ENCODE measurements around the gene MRPL43. TPM values are rescaled to one million over a fixed set of nuclear protein-coding genes. Genes with fewer than 3 reads are reported as not detected.

Gene MRPL43
- total RNA-seq, 1 donor from 2014 or later = 85.6 TPM

DNA sequence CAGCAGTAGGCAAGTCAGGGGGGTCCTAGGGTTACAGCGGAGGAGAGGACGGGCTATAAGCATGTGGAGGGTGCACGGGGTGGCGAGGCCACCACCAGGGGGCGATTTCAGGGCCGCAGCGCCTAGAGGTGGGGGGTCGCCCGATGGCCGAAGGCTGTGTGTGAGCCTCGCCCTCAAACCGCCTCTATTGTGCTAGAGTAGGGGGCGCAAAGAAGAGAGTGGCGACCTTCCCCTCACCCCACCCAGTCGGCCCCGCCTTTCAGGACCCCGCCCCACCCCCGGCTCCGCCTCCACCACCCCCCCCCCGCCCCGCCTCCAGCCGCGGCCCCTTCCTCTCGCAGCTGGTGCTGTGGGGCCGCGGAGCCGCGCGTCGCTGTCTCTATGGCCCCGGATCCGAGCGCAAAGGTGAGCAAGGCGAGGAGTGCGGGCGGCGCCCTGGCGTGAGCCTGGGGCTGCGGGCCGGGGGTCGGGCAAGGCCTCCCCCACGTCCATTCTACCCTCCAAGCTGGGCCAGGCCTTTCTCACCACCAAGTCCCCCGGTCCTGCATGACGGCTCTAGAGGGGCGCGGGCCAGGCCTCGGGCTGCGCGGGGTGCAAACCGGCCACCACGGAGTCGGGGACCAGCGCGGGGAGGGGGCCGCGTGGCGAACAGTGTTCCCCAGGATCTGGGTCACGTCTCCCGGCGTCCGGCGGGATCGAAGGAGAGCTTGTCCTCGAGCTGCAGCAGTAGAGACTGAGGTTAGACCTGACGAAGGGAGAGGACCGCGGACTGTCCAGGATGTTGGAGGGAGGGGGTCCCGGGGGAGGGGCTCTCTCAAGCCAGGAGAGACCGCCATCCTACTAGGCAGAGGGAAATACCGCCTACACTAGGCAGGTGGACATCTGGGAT is 17.9 kb downstream of the MRPL43 start, which contains the start of gene SEMA4G:
Gene SEMA4G (plus strand): TSS at position 318 of the 889 bp plus-strand sequence. CDS start 3,409 bp downstream, outside the sequence.
- DNase-seq (ENCODE audit: extremely low read depth, low read depth, low spot score) = no peak

DNA sequence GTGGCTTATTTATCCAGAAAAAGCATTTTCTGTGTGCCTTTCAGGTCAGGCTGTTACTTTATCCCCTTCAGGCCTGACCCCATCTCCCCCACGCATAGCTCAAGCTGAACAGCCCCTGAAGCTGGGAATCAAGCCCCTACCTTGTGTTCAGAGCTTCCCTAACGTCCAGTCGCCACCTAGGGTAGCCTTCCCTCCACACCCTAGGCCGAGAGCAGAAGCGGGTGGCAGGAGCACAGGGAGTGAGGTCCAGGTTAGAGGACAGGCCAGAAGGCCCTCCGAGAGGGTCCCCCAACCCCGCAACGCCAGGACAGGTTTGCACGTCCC is 18.5 kb downstream of the MRPL43 start:
- no peak for DNase-seq (ENCODE audit: extremely low read depth, low read depth, low spot score)

DNA sequence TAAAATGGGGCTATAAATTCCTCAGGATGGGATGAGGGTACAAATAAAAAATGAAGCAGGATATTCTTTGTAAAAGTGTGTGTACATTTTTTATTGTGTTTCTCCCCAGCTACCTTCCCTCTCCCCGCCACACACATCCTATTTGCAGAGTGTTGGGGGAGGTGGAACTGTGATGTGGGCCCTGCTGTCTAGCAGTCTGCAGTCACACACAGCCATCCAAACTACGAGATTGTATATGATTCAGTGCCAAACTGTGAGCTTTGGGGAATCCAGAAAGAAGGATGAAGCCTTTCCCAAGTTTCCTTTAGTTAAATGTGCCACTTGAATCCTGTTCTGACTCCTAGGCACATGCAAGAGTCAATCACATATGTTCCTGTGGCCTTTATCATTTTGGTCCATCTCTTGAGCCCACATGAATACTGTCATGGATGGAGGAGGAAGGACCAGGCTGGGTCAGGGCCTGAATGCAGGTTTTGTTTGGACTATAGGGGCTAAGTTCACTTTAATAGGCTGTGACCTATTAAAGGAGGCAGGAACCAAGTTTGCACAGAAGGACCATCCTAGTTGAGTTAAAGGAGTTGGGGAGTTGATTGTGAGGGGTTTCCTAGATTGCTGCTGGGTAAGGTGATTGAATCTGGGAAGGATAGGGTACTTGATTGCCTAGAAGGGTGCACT is 19.1 kb downstream of the MRPL43 start:
- no peak for DNase-seq (ENCODE audit: extremely low read depth, low read depth, low spot score)

- DNase-seq (ENCODE audit: extremely low read depth, low read depth, low spot score) = no peak
These were observed 20.0 kb downstream of the MRPL43 start for GRCh38 chr10:100967332-100967731.

DNA sequence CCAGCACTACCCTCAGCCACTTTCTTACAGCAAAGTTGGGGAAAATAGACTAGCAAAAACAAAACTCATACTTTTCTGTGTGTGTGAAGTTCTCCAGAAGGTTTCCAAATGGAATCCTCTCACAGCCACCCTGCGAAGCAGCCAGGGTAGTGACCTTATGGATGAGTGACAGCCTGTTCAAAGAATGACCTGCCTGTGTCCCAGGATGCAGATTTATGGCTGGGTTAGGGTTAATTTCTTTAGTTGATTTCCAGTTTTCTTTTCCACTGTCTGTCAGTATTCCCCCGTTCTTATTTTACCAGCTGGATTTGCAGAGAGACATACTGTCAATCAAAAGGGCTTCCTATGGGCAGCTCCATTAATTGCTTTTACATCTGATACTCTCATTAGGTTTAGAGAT is 20.4 kb downstream of the MRPL43 start:
- no peak for DNase-seq (ENCODE audit: extremely low read depth, low read depth, low spot score)

GRCh38 chr10:100965820-100966219 is 21.5 kb downstream of the MRPL43 start:
- no peak for DNase-seq (ENCODE audit: extremely low read depth, low read depth, low spot score)

- no peak for DNase-seq (ENCODE audit: extremely low read depth, low read depth, low spot score)
These were observed 23.5 kb downstream of the MRPL43 start for GRCh38 chr10:100963826-100964225.

GRCh38 chr10:100962351-100963080 is 24.8 kb downstream of the MRPL43 start:
- no peak for DNase-seq (ENCODE audit: extremely low read depth, low read depth, low spot score)

DNA sequence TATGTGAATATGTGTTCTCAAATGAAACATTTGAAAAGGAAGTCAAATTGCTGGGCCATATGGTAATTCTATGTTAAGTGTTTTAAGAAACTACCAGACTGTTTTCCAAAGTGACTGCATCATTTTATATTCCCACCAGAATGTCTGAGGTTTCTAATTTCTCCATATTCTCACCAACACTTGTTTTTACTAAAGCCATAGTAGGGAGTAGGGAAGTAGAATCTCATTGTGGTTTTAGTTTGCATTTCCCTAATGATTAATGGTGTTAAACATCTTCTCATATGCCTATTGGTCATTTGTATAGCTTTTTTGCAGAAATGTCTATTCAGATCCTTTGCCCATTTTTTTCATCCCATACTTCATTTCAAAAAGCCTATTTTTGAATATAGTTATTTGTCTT is 27.0 kb downstream of the MRPL43 start:
- DNase-seq (ENCODE audit: extremely low read depth, low read depth, low spot score) = no peak

GRCh38 chr10:100948916-100949315 is 38.4 kb downstream of the MRPL43 start:
- DNase-seq (ENCODE audit: extremely low read depth, low read depth, low spot score) = no peak

GRCh38 chr10:100945754-100946153 is 41.5 kb downstream of the MRPL43 start:
- DNase-seq (ENCODE audit: extremely low read depth, low read depth, low spot score) = no peak

DNA sequence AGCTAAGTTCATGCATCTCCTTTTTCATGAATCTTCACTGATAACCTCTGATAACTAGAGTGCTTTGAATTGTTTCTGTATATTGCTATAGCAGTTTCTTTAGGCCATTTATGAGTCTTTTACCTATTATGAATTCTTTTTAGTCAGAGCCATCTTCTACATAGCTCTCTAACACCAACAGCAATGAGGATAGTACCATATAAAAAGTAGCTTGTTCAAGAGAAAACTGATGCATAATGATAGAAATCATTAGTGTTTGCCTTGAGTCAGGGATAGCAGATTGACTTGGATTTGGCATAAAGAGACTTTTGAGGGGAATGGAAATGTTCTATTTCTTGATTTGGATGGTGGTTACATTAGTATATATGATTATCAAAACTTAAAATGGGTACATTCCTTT is 43.8 kb downstream of the MRPL43 start:
- DNase-seq (ENCODE audit: extremely low read depth, low read depth, low spot score) = no peak

DNA sequence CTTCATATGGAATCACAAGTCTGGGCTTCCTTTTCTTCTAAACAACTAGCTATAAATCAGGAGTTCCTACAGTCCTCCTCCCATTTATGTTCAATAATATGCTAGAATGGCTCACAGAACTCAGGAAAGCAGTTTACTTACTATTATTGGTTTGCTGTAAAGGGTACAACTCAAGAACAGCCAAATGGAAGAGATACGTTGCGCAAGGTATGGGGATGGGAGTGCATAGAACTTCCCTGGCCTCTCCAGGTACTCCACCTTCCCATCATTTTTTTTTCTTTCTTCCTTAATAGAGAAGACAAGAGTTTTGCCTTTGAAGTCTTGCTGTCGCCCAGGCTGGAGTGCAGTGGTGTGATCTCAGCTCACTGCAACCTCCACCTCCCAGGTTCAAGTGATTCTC is 45.1 kb downstream of the MRPL43 start:
- DNase-seq (ENCODE audit: extremely low read depth, low read depth, low spot score) = no peak

GRCh38 chr10:100939763-100940344 is 47.4 kb downstream of the MRPL43 start:
- no peak for DNase-seq (ENCODE audit: extremely low read depth, low read depth, low spot score)

Other genes with a start within 250 kb of the MRPL43 start
- gene PAX2, start 241.9 kb downstream of the MRPL43 start, total RNA-seq = 3.2 and 3.9 TPM in 2 replicates
- gene SLF2, start 74.5 kb downstream of the MRPL43 start, total RNA-seq = 17.7 and 29.5 TPM in 2 replicates
- 6.9 and 10.0 TPM in 2 replicates for gene SEMA4G, start 18.0 kb downstream of the MRPL43 start, total RNA-seq
- gene TWNK, start within 50 bp of the MRPL43 start, total RNA-seq = 4.7 and 11.6 TPM in 2 replicates
- gene LZTS2, start 12.3 kb upstream of the MRPL43 start, total RNA-seq = 109 and 114 TPM in 2 replicates
- 0.82 and 1.2 TPM in 2 replicates for gene PDZD7, start 43.6 kb upstream of the MRPL43 start, total RNA-seq
- 112 and 151 TPM in 2 replicates for gene SFXN3, start 43.7 kb upstream of the MRPL43 start, total RNA-seq
- gene KAZALD1, start 74.5 kb upstream of the MRPL43 start, total RNA-seq = 0.12 TPM in 1 of 2 replicates, not detected in the other
- gene TLX1, start 143.8 kb upstream of the MRPL43 start, total RNA-seq = not detected in 2 replicates
- not detected in 2 replicates for gene LBX1, start 242.0 kb upstream of the MRPL43 start, total RNA-seq